Activated naive CD4-positive, alpha-beta T cell treated with anti-CD3 and anti-CD28 coated beads, Interleukin-2, amount 50 U/mL, for 24 hours (primary cell): ENCODE data around the gene PRG3.

Experiments used
- H3K27ac Mint-ChIP-seq: one replicate; pipeline ENCODE4 v1.8.0; 2021; ENCODE audit warnings: mild to moderate bottlenecking, mixed read lengths
- H3K27me3 Mint-ChIP-seq: one replicate; pipeline ENCODE4 v1.8.0; 2021; ENCODE audit warnings: mixed read lengths
- H3K36me3 Mint-ChIP-seq: one replicate; pipeline ENCODE4 v1.8.0; 2021; ENCODE audit warnings: mixed read lengths
- H3K4me1 Mint-ChIP-seq: one replicate; pipeline ENCODE4 v1.8.0; 2021; ENCODE audit warnings: mixed read lengths
- H3K4me3 Mint-ChIP-seq: one replicate; pipeline ENCODE4 v1.8.0; 2021; ENCODE audit warnings: mild to moderate bottlenecking, mixed read lengths
- H3K9me3 Mint-ChIP-seq: one replicate; pipeline ENCODE4 v1.8.0; 2021; ENCODE audit warnings: mixed read lengths

Gene PRG3

DNA sequence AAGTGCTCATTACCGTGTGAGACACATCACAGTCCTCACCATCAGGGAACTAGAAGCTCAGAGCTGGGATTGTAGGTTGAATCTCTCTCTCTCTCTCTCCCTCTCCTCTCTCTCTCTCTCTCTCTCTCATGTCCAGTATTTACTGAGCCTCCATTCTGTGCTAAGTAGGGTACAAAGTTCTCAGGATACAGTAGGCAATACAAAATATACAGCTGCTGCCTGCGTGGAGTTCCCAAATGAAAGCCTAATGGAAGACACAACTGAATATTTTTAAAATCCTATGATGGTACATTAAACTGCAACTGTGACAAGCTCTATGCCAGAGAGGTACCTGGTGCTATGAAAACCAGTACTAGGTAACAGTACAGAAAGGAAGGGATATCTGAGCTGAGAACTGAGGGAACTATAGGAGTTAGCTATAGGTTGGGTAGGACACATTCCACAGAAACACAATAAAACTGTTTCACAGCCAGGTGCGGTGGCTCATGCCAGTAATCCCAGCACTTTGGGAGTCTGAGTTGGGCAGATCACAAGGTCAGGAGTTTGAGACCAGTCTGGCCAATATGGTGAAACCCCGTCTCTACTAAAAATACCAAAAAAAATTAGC, 19.1 kb upstream of the PRG3 start:
- H3K36me3 Mint-ChIP-seq, result peaks cover 5% of the 10 kb centered on the region
- H3K27ac Mint-ChIP-seq, result no peak overlapping the region
- H3K4me3 Mint-ChIP-seq, result no peak overlapping the region
- H3K4me1 Mint-ChIP-seq, result peaks cover 5% of the 10 kb centered on the region
- no peaks in the 10 kb centered on the region for H3K9me3 Mint-ChIP-seq
- no peaks in the 10 kb centered on the region for H3K27me3 Mint-ChIP-seq

GRCh38 chr11:57399221-57399620, 18.3 kb upstream of the PRG3 start:
- no peak overlapping the region for H3K27ac Mint-ChIP-seq
- H3K9me3 Mint-ChIP-seq, result no peaks in the 10 kb centered on the region
- no peaks in the 10 kb centered on the region for H3K27me3 Mint-ChIP-seq
- no peak overlapping the region for H3K4me3 Mint-ChIP-seq
- H3K36me3 Mint-ChIP-seq, result peaks cover 3% of the 10 kb centered on the region
- peaks cover 4% of the 10 kb centered on the region for H3K4me1 Mint-ChIP-seq

GRCh38 chr11:57397394-57397990, 16.5 kb upstream of the PRG3 start:
- Mint-ChIP-seq H3K27me3 (no peaks in the 10 kb centered on the region), H3K9me3 (no peaks in the 10 kb centered on the region), H3K27ac (no peak overlapping the region), H3K4me3 (no peak overlapping the region), H3K36me3 (no peaks in the 10 kb centered on the region), H3K4me1 (no peaks in the 10 kb centered on the region)

- Mint-ChIP-seq H3K4me3 (no peak overlapping the region), H3K36me3 (no peaks in the 10 kb centered on the region), H3K27ac (no peak overlapping the region), H3K9me3 (no peaks in the 10 kb centered on the region), H3K4me1 (no peaks in the 10 kb centered on the region), H3K27me3 (no peaks in the 10 kb centered on the region)
Measured at GRCh38 chr11:57396744-57397143, 15.8 kb upstream of the PRG3 start.

DNA sequence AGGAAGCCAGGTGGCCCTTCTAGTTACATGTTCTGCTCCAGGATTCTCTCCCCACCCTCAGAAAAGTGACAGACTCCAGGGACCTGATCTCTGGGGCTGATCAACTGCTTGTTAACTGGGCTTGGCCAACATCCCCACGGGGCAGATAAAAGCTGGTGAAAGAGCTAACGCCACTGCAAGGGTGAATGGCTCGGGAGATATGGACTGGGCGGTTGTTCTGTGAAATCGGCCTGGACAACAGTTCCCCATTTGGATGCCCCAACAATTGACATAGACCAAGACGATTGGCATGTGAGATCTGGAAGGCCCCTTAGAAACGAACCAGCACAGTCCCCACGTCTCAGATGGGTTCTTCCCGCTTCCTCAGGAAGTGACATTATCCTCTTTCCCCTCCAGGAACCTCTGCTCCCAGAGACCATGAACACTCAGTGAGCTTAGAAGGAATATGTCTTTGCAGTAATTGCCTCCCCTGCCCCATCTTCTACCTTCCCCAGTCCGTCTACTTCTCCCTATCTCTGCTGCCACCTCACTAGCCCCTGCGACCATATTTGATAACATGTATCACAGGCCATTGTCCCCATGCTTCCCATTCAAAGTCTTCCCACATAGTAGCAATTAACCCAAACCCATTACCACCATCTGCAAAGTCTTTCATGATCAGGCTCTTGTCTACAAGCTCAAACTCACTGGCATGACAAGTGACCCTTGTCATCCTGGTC, 15.1 kb upstream of the PRG3 start:
- no peaks in the 10 kb centered on the region for H3K27me3 Mint-ChIP-seq
- no peaks in the 10 kb centered on the region for H3K9me3 Mint-ChIP-seq
- no peak overlapping the region for H3K27ac Mint-ChIP-seq
- no peak overlapping the region for H3K4me3 Mint-ChIP-seq
- no peaks in the 10 kb centered on the region for H3K4me1 Mint-ChIP-seq
- no peaks in the 10 kb centered on the region for H3K36me3 Mint-ChIP-seq

- no peak overlapping the region for H3K4me3 Mint-ChIP-seq
- H3K27me3 Mint-ChIP-seq, result no peaks in the 10 kb centered on the region
- no peaks in the 10 kb centered on the region for H3K4me1 Mint-ChIP-seq
- H3K9me3 Mint-ChIP-seq, result no peaks in the 10 kb centered on the region
- no peak overlapping the region for H3K27ac Mint-ChIP-seq
- H3K36me3 Mint-ChIP-seq, result no peaks in the 10 kb centered on the region
Measured at GRCh38 chr11:57394203-57394965, 13.4 kb upstream of the PRG3 start.

DNA sequence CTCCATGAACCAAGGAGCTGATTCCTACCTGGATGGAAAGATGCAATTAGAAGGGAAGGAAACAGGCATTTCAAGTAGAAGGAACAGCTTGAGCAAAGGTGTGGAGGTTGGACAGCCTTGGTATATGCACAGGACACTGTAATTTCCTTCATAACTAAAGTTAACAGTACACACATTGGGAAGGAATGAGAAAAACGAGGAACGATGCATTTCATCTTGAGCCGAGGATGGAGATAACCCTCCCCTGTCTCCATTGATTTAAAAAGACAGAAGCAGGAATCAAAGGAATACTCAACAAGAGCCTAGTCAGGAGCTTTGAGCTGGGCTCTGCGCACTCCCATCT, 11.8 kb upstream of the PRG3 start:
- H3K36me3 Mint-ChIP-seq, result no peaks in the 10 kb centered on the region
- H3K9me3 Mint-ChIP-seq, result no peaks in the 10 kb centered on the region
- H3K4me3 Mint-ChIP-seq, result no peak overlapping the region
- no peaks in the 10 kb centered on the region for H3K27me3 Mint-ChIP-seq
- H3K27ac Mint-ChIP-seq, result peak overlapping the region; percentile 57
- H3K4me1 Mint-ChIP-seq, result no peaks in the 10 kb centered on the region

DNA sequence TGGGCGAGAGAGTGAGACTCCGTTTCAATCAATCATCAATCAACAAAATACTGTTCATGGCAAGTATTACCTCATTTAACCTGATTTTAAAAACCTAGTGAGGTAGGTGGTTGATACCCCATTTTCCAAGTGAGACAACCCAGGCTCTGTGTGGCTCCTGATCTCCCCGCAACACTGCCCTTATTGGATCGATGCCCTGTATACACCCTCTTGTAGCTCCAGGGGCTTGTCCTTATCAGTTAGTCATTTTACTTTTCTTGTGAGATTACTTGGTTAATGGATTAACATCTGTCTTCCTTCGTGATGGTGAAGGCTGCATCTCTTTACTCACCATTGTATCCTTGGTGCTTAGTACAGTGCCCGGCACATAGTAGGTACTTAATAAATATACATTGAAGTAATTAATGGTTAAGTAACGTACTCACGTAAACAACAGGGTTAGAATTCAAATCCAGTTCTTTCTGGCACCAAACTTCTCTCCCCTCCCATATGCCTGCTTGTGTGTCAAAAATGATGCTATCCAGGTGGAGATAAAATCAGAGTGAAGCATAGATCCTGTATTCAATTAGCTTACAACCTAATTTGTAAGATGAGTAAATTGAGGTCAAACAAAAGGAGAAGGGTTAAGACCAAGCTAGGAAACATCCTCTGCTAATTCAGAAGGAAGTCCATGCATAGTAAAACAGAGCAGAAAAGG, 11.3 kb upstream of the PRG3 start:
- H3K27me3 Mint-ChIP-seq, result no peaks in the 10 kb centered on the region
- no peaks in the 10 kb centered on the region for H3K4me1 Mint-ChIP-seq
- H3K27ac Mint-ChIP-seq, result peak overlapping the region; percentile 57
- no peak overlapping the region for H3K4me3 Mint-ChIP-seq
- no peaks in the 10 kb centered on the region for H3K36me3 Mint-ChIP-seq
- no peaks in the 10 kb centered on the region for H3K9me3 Mint-ChIP-seq

DNA sequence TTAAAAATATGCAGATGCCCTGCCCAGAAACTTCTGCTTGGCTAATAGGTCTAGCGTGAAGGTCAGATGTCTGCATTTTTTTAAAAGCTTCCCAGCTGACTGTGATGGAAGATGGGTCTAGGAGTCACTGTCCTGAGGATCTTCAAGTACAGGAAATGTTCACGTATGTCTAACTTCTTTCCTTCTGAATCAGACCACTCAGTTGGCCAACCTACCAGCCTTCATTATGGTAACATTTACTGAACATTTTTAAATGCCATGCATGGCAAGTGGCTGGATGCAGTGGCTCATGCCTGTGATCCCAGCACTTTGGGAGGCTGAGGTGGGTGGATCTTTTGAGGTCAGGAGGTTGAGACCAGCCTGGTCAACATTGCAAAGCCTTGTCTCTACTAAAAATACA, 10.6 kb upstream of the PRG3 start:
- no peaks in the 10 kb centered on the region for H3K27me3 Mint-ChIP-seq
- no peaks in the 10 kb centered on the region for H3K9me3 Mint-ChIP-seq
- no peak overlapping the region for H3K4me3 Mint-ChIP-seq
- no peak overlapping the region for H3K27ac Mint-ChIP-seq
- no peaks in the 10 kb centered on the region for H3K4me1 Mint-ChIP-seq
- H3K36me3 Mint-ChIP-seq, result no peaks in the 10 kb centered on the region

GRCh38 chr11:57391111-57391510, 10.2 kb upstream of the PRG3 start:
- H3K27me3 Mint-ChIP-seq, result no peaks in the 10 kb centered on the region
- no peaks in the 10 kb centered on the region for H3K9me3 Mint-ChIP-seq
- no peak overlapping the region for H3K4me3 Mint-ChIP-seq
- no peaks in the 10 kb centered on the region for H3K4me1 Mint-ChIP-seq
- no peak overlapping the region for H3K27ac Mint-ChIP-seq
- H3K36me3 Mint-ChIP-seq, result no peaks in the 10 kb centered on the region

- no peaks in the 10 kb centered on the region for H3K4me1 Mint-ChIP-seq
- no peaks in the 10 kb centered on the region for H3K27me3 Mint-ChIP-seq
- H3K4me3 Mint-ChIP-seq, result no peak within 1 kb of the TSS
Measured at GRCh38 chr11:57390535-57390934, 9.6 kb upstream of the PRG3 start, which contains the start of gene PRG2. PRG2 (minus strand) TSS chr11:57390650; CDS start chr11:57389944, 706 bp downstream.

GRCh38 chr11:57387289-57388030, 6.5 kb upstream of the PRG3 start:
- Mint-ChIP-seq H3K27ac (peak overlapping the region; percentile 12), H3K4me3 (no peak overlapping the region), H3K9me3 (no peaks in the 10 kb centered on the region), H3K27me3 (peaks cover 2% of the 10 kb centered on the region), H3K36me3 (no peaks in the 10 kb centered on the region), H3K4me1 (no peaks in the 10 kb centered on the region)

More at GRCh38 chr11:57390535-57390934, 9.6 kb upstream of the PRG3 start, which contains the start of gene PRG2:
- H3K27ac Mint-ChIP-seq, result no peak within 1 kb of the TSS
- H3K9me3 Mint-ChIP-seq, result no peaks in the 10 kb centered on the region
- H3K36me3 Mint-ChIP-seq, result no peaks in the 10 kb centered on the region

DNA sequence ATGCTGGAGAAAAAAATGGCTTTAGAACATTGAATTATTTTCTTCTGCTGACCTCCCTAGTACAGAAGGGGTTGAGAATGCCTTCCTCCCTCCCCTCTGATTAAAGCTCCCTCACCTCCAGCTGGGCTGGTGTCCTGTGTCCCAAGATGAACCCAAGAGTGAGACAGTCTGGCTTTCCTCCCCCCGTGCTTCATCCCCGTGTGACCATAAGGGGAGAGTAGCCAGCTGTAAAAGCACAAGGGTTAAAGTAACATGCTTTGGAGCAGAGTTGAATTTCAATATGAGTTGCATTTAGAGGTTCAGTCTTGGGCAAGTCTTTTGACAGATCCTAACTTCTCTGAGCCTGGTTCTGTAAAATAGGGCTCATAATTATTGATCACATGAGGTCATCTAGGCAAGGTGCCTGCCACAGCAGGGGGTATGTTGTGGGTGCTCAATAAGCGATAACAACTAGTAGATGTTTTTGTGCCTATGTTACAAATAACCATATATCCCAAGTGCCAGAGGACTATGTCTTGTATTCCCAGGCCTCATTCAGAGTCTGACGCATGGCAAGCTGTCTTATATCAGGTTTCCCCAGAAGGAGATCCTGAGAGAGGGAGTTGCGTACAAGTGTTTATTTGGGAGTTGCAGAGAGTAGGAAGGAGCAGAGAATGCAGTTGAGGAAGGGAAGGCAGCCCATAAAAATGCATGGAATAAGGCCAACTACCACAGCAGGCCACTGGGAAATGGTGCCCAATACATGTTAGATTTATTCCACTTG, 5.4 kb upstream of the PRG3 start:
- no peaks in the 10 kb centered on the region for H3K4me1 Mint-ChIP-seq
- H3K27me3 Mint-ChIP-seq, result peaks cover 2% of the 10 kb centered on the region
- H3K4me3 Mint-ChIP-seq, result no peak overlapping the region
- no peaks in the 10 kb centered on the region for H3K36me3 Mint-ChIP-seq
- no peaks in the 10 kb centered on the region for H3K9me3 Mint-ChIP-seq
- H3K27ac Mint-ChIP-seq, result no peak overlapping the region

DNA sequence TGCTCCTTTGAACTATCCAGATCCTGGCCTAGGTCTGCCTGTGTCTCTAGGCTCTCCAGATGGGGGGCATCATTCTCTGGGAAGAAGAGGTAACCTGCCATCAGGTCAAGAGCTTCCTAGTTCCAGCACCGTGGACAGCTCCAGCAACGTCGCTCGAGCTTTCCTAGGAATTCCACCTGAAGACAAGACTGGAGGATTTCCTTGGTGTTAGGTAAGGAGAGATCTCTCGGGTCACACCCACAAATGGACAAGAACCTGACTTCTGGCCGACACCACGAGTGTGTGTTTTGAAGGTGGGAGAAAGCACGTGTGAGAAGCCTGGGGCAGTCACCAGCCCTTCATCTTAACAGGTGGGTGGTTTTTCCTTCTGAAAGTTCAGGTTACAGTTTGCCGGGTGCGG, 1.2 kb downstream of the PRG3 start:
- no peaks in the 10 kb centered on the region for H3K9me3 Mint-ChIP-seq
- no peaks in the 10 kb centered on the region for H3K4me1 Mint-ChIP-seq
- no peak overlapping the region for H3K27ac Mint-ChIP-seq
- H3K4me3 Mint-ChIP-seq, result no peak overlapping the region
- no peaks in the 10 kb centered on the region for H3K36me3 Mint-ChIP-seq
- peaks cover 5% of the 10 kb centered on the region for H3K27me3 Mint-ChIP-seq
